Lung (tissue), 12 donors: ENCODE data around the gene MRC2. TPM values are rescaled to one million over a fixed set of nuclear protein-coding genes. Genes with fewer than 3 reads are reported as not detected.

Source experiments
- ATAC-seq: fragments of 200-7000 bp; cut with Tn5 transposase; one replicate; pipeline ENCODE4 v1.9.1; 2020; ENCODE audit warnings: moderate number of reproducible peaks; ENCODE audit not compliant: insufficient read depth, low FRiP score
- DNase-seq, 3 donors: peaks; one replicate each; pipeline ENCODE4 v3.0.0-alpha.2; 2013 to 2017
- H3K27ac ChIP-seq, 2 donors: one replicate each; pipeline ENCODE4 v1.5.1; 2013; ENCODE audit warnings: mild to moderate bottlenecking in 2 of 2, moderate library complexity in 2 of 2, control low read depth in 1 of 2, inconsistent platforms in 1 of 2, low read depth in 1 of 2, low read length in 1 of 2
- H3K27me3 ChIP-seq, 3 donors: one replicate each; pipeline ENCODE4 v1.5.1; 2013; ENCODE audit warnings: low read length in 2 of 3; ENCODE audit not compliant: control insufficient read depth in 3 of 3, insufficient read depth in 3 of 3
- H3K36me3 ChIP-seq, 4 donors: one replicate each; pipeline ENCODE4 v1.5.1; 2013; ENCODE audit warnings: low read length in 4 of 4, mild to moderate bottlenecking in 1 of 4, moderate library complexity in 1 of 4; ENCODE audit not compliant: control insufficient read depth in 4 of 4, insufficient read depth in 4 of 4
- H3K4me1 ChIP-seq, 5 donors: one replicate each; pipeline ENCODE4 v1.5.1; 2013; ENCODE audit warnings: low read length in 5 of 5, mild to moderate bottlenecking in 2 of 5, moderate library complexity in 1 of 5; ENCODE audit not compliant: control insufficient read depth in 5 of 5, insufficient read depth in 5 of 5
- H3K4me3 ChIP-seq: one replicate; pipeline ENCODE4 v1.5.1; 2013; ENCODE audit warnings: mild to moderate bottlenecking, control low read depth, moderate library complexity
- H3K9ac ChIP-seq, 2 donors: one replicate each; pipeline ENCODE4 v1.5.1; 2013; ENCODE audit warnings: low read length in 2 of 2, control low read depth in 1 of 2; ENCODE audit not compliant: insufficient read depth in 1 of 2
- H3K9me3 ChIP-seq, 4 donors: one replicate each; pipeline ENCODE4 v1.5.1; 2013; ENCODE audit warnings: low read length in 3 of 4, mild to moderate bottlenecking in 1 of 4, moderate library complexity in 1 of 4; ENCODE audit not compliant: control insufficient read depth in 4 of 4, insufficient read depth in 3 of 4
- WGBS, 2 donors: extraction: QIAGEN DNeasy Blood & Tissue Kit; methylation state at CpG; one replicate each; pipeline ENCODE4 v1.1.7; 2013; 5-methylcytosine and 5-hydroxymethylcytosine counted together
- polyA plus RNA-seq, 2 donors: library from polyadenylated mRNA; stranded (reverse); fragments of 200-250 nt; gene quantifications; one replicate each; pipeline ENCODE4 v1.2.1, GENCODE V29; 2013
- total RNA-seq, 2 donors: library from RNA; depleted of rRNA in 1 of 2; stranded (reverse); fragments of >200 nt in 1 of 2; gene quantifications; one replicate each; pipeline ENCODE4 v1.2.1, GENCODE V29; 2014 to 2021
- TF ChIP-seq, protein P1 (sequence below): IDR thresholded peaks from 2 replicates; pipeline ENCODE4 v1.5.1; 2012; ENCODE audit warnings: mild to moderate bottlenecking; ENCODE audit errors: control extremely low read depth, extremely low read depth
- donor health status: control.
- donor health status: control.
- donor health status: Bipolar disorder and iron deficiency.
- donor health status: healthy.
- donor health status: DM: yes; HTN: yes; CAD: no.

MRC2 gene
- total and polyA plus RNA-seq, 4 donors, result 15.9 to 82.3 (median 68.5) TPM

- no peaks in the 10 kb centered on the region for H3K36me3 ChIP-seq
- H3K9me3 ChIP-seq, result no peaks in the 10 kb centered on the region
- no peak overlapping the region for H3K27ac ChIP-seq
- no peaks in the 10 kb centered on the region for H3K4me1 ChIP-seq
- DNase-seq (no peak), ATAC-seq (no peak)
- no peak overlapping the region for H3K4me3 ChIP-seq
- TF ChIP-seq, protein P1, sequence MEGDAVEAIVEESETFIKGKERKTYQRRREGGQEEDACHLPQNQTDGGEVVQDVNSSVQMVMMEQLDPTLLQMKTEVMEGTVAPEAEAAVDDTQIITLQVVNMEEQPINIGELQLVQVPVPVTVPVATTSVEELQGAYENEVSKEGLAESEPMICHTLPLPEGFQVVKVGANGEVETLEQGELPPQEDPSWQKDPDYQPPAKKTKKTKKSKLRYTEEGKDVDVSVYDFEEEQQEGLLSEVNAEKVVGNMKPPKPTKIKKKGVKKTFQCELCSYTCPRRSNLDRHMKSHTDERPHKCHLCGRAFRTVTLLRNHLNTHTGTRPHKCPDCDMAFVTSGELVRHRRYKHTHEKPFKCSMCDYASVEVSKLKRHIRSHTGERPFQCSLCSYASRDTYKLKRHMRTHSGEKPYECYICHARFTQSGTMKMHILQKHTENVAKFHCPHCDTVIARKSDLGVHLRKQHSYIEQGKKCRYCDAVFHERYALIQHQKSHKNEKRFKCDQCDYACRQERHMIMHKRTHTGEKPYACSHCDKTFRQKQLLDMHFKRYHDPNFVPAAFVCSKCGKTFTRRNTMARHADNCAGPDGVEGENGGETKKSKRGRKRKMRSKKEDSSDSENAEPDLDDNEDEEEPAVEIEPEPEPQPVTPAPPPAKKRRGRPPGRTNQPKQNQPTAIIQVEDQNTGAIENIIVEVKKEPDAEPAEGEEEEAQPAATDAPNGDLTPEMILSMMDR, result no peak
- no peaks in the 10 kb centered on the region for H3K27me3 ChIP-seq
- WGBS, 2 donors, result 95 to 97% methylated on average over 1 of the region's 1 CpG
- H3K9ac ChIP-seq, result no peak overlapping the region
Measured at GRCh38 chr17:62719586-62719985, 92.1 kb downstream of the MRC2 start.

GRCh38 chr17:62720126-62720850 is 92.8 kb downstream of the MRC2 start:
- Histone ChIP-seq H3K4me1 (no peaks in the 10 kb centered on the region), H3K27me3 (no peaks in the 10 kb centered on the region), H3K4me3 (no peak overlapping the region), H3K9ac (no peak overlapping the region), H3K36me3 (no peaks in the 10 kb centered on the region), H3K9me3 (no peaks in the 10 kb centered on the region), H3K27ac (no peak overlapping the region)
- TF ChIP-seq, protein P1, result no peak
- ATAC-seq, result peak; percentile 9
- no peak for DNase-seq
- WGBS, 2 donors, result 72 to 81% methylated on average over 3 of the region's 3 CpGs

DNA sequence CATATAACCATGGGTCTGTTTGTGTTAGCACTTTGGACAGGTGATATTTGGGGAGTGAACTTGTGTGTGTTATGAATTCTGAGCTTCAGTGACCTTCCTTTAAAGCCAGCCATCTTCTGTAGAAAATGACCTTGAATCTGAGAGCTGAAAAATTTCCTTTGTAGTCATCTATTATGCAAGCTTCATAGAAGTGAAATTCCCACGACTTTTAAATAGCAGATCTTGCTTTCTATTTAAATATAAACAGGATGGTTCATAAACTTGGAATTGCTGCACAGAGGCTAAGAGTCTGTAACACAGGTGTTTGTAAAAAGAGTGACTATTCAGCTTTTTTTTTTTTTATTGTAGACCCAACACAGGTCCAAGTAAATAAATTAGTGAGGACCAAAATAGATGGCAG is 95.2 kb downstream of the MRC2 start:
- ATAC-seq, result no peak
- TF ChIP-seq, protein P1, result no peak
- Histone ChIP-seq H3K36me3 (no peaks in the 10 kb centered on the region), H3K9me3 (no peaks in the 10 kb centered on the region), H3K27ac (no peak overlapping the region), H3K4me3 (no peak overlapping the region), H3K4me1 (no peaks in the 10 kb centered on the region), H3K27me3 (no peaks in the 10 kb centered on the region), H3K9ac (no peak overlapping the region)
- DNase-seq, result no peak
- 35 to 51% methylated on average over 1 of the region's 1 CpG for WGBS, 2 donors

DNA sequence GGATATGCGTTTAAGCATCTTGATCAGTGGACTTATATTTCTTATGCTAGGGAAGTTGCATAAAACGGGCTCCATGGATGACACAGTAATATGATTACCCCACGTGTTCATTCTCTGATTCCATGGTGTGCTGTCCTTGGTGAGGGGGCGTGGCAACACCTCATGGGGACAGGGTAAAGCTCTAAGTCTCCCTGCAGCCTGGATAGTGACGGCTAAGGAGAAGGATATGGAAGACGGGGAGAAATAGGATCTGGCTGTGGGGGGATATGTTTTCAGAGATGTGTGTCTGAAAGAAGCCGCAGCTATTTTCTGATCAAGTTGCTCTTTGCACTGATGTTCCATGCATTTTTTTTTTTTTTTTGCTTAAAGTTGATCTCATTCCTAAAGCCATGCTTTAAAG is 96.4 kb downstream of the MRC2 start:
- TF ChIP-seq, protein P1, result no peak
- no peak for DNase-seq
- Histone ChIP-seq H3K36me3 (no peaks in the 10 kb centered on the region), H3K27me3 (no peaks in the 10 kb centered on the region), H3K9ac (no peak overlapping the region), H3K4me3 (no peak overlapping the region), H3K27ac (no peak overlapping the region), H3K4me1 (no peaks in the 10 kb centered on the region), H3K9me3 (no peaks in the 10 kb centered on the region)
- WGBS, 2 donors, result 79% methylated on average over 7 of the region's 7 CpGs
- ATAC-seq, result no peak
